H9 (cell line): Measurements from ENCODE around the gene C3orf62. TPM values are rescaled to one million over a fixed set of nuclear protein-coding genes. Genes with fewer than 3 reads are reported as not detected.
A peak's percentile ranks its signal among the peaks of the same experiment; 100 is the strongest.

Source experiments
- DNase-seq: peaks from one replicate; pipeline ENCODE4 v3.0.0-alpha.2; 2017
- H2AFZ ChIP-seq: one replicate; pipeline ENCODE4 v1.6.1; 2013; ENCODE audit warnings: mild to moderate bottlenecking, low read length, control low read depth, moderate library complexity
- H2AK5ac ChIP-seq: 2 replicates; pipeline ENCODE4 v1.6.1; 2013; ENCODE audit warnings: low read length, control low read depth, mixed read lengths; ENCODE audit not compliant: insufficient read length
- H2BK120ac ChIP-seq: one replicate; pipeline ENCODE4 v1.6.1; 2013; ENCODE audit warnings: low read depth, mild to moderate bottlenecking, low read length, control low read depth, inconsistent platforms; ENCODE audit not compliant: poor library complexity, severe bottlenecking
- H2BK12ac ChIP-seq: 2 replicates; pipeline ENCODE4 v1.6.1; 2013; ENCODE audit warnings: low read length, control low read depth, mixed read lengths, low read depth; ENCODE audit not compliant: insufficient read length
- H2BK15ac ChIP-seq: 2 replicates; pipeline ENCODE4 v1.6.1; 2013; ENCODE audit warnings: low read depth, low read length, control low read depth
- H2BK20ac ChIP-seq: one replicate; pipeline ENCODE4 v1.6.1; 2013; ENCODE audit warnings: low read depth, mild to moderate bottlenecking, low read length, control low read depth, inconsistent platforms; ENCODE audit not compliant: poor library complexity, severe bottlenecking
- H2BK5ac ChIP-seq: 2 replicates; pipeline ENCODE4 v1.6.1; 2013; ENCODE audit warnings: low read length, control low read depth, mixed read lengths; ENCODE audit not compliant: insufficient read length
- H3K14ac ChIP-seq: 2 replicates; pipeline ENCODE4 v1.6.1; 2013; ENCODE audit warnings: low read length, control low read depth; ENCODE audit not compliant: insufficient read depth
- H3K18ac ChIP-seq: 2 replicates; pipeline ENCODE4 v1.6.1; 2013; ENCODE audit warnings: low read depth, mild to moderate bottlenecking, mixed read lengths, low read length, control low read depth; ENCODE audit not compliant: insufficient read length
- H3K23ac ChIP-seq: 2 replicates; pipeline ENCODE4 v1.6.1; 2013; ENCODE audit warnings: low read length, control low read depth, mixed read lengths, low read depth; ENCODE audit not compliant: insufficient read length
- H3K23me2 ChIP-seq: 2 replicates; pipeline ENCODE4 v1.6.1; 2013; ENCODE audit warnings: low read depth, mild to moderate bottlenecking, mixed read lengths, low read length, control low read depth; ENCODE audit not compliant: insufficient read length, poor library complexity, severe bottlenecking
- H3K27ac ChIP-seq: 2 replicates; pipeline ENCODE4 v1.5.1; 2013; ENCODE audit warnings: low read length, control low read depth, mixed read lengths, low read depth; ENCODE audit not compliant: insufficient read length
- H3K27me3 ChIP-seq: 2 replicates; pipeline ENCODE4 v1.6.1; 2013; ENCODE audit warnings: low read length, control low read depth, inconsistent platforms; ENCODE audit not compliant: insufficient read depth
- H3K4ac ChIP-seq: 2 replicates; pipeline ENCODE4 v1.6.1; 2013; ENCODE audit warnings: low read depth, mild to moderate bottlenecking, control low read depth, inconsistent platforms, low read length, moderate library complexity
- H3K4me1 ChIP-seq: 2 replicates; pipeline ENCODE4 v1.6.1; 2013; ENCODE audit warnings: low read length, control low read depth, inconsistent platforms; ENCODE audit not compliant: insufficient read depth
- H3K4me2 ChIP-seq: 2 replicates; pipeline ENCODE4 v1.6.1; 2013; ENCODE audit warnings: low read length, control low read depth, mixed read lengths; ENCODE audit not compliant: insufficient read length, insufficient read depth
- H3K56ac ChIP-seq: 2 replicates; pipeline ENCODE4 v1.6.1; 2013; ENCODE audit warnings: low read depth, mild to moderate bottlenecking, mixed read lengths, low read length, control low read depth; ENCODE audit not compliant: insufficient read length
- H3K79me1 ChIP-seq: 2 replicates; pipeline ENCODE4 v1.6.1; 2013; ENCODE audit warnings: low read depth, mild to moderate bottlenecking, moderate library complexity, low read length, control low read depth, inconsistent platforms; ENCODE audit not compliant: insufficient read depth, poor library complexity, severe bottlenecking
- H3K79me2 ChIP-seq: 2 replicates; pipeline ENCODE4 v1.6.1; 2013; ENCODE audit warnings: low read length, control low read depth, inconsistent platforms; ENCODE audit not compliant: insufficient read depth
- H3K9ac ChIP-seq: 2 replicates; pipeline ENCODE4 v1.6.1; 2013; ENCODE audit warnings: low read length, control low read depth, mixed read lengths; ENCODE audit not compliant: insufficient read length; ENCODE audit errors: extremely low read depth
- H3K9me3 ChIP-seq: one replicate; pipeline ENCODE4 v1.6.1; 2013; ENCODE audit warnings: low read depth, low read length, inconsistent platforms; ENCODE audit not compliant: control insufficient read depth
- H3T11ph ChIP-seq: one replicate; pipeline ENCODE4 v1.6.1; 2013; ENCODE audit warnings: mild to moderate bottlenecking, low read length, control low read depth, inconsistent platforms
- H4K20me1 ChIP-seq: one replicate; pipeline ENCODE4 v1.6.1; 2013; ENCODE audit not compliant: control insufficient read depth, insufficient read length, insufficient read depth
- H4K5ac ChIP-seq: 2 replicates; pipeline ENCODE4 v1.6.1; 2013; ENCODE audit warnings: low read depth, mild to moderate bottlenecking, mixed read lengths, low read length, control low read depth; ENCODE audit not compliant: insufficient read length
- H4K8ac ChIP-seq: replicated peaks from 2 replicates; pipeline ENCODE4 v1.6.1; 2013; ENCODE audit warnings: low read length, control low read depth, mixed read lengths, low read depth; ENCODE audit not compliant: insufficient read length
- H4K91ac ChIP-seq: 2 replicates; pipeline ENCODE4 v1.6.1; 2013; ENCODE audit warnings: low read depth, mild to moderate bottlenecking, moderate library complexity, mixed read lengths, low read length, control low read depth; ENCODE audit not compliant: insufficient read length
- H3K27ac Mint-ChIP-seq, 3 experiments: 2 replicates in 2 of 3; 3 replicates in 1 of 3; pipeline ENCODE4 v1.8.0; 2020 to 2021; ENCODE audit warnings: mixed read lengths in 3 of 3, mild to moderate bottlenecking in 1 of 3, moderate library complexity in 1 of 3
- H3K27me3 Mint-ChIP-seq: 2 replicates; pipeline ENCODE4 v1.8.0; 2021; ENCODE audit warnings: low read depth, mild to moderate bottlenecking, moderate library complexity, mixed read lengths
- H3K36me3 Mint-ChIP-seq, 3 experiments: 2 replicates in 2 of 3; 3 replicates in 1 of 3; pipeline ENCODE4 v1.8.0; 2020 to 2021; ENCODE audit warnings: low read depth in 3 of 3, mixed read lengths in 3 of 3; ENCODE audit not compliant: insufficient read depth in 1 of 3
- H3K4me1 Mint-ChIP-seq, 2 experiments: 2 replicates each; pipeline ENCODE4 v1.8.0; 2020; ENCODE audit warnings: mixed read lengths in 2 of 2
- H3K4me3 Mint-ChIP-seq, 2 experiments: 2 replicates in 1 of 2; 3 replicates in 1 of 2; pipeline ENCODE4 v1.8.0; 2020 to 2021; ENCODE audit warnings: mild to moderate bottlenecking in 2 of 2, mixed read lengths in 2 of 2, moderate library complexity in 1 of 2
- H3K9me3 Mint-ChIP-seq, 2 experiments: 2 replicates in 1 of 2; 3 replicates in 1 of 2; pipeline ENCODE4 v1.8.0; 2020; ENCODE audit warnings: mild to moderate bottlenecking in 2 of 2, mixed read lengths in 2 of 2, moderate library complexity in 1 of 2
- WGBS: extraction: QIAGEN DNeasy Blood & Tissue Kit; methylation state at CpG from one replicate; pipeline ENCODE4 v1.1.7; 2013; ENCODE audit warnings: missing lambda C conversion rate, low lambda C conversion rate, mixed read lengths; ENCODE audit not compliant: insufficient read length; ENCODE audit errors: extremely low coverage; 5-methylcytosine and 5-hydroxymethylcytosine counted together
- total RNA-seq: library from RNA; stranded (reverse); gene quantifications from 2 replicates; pipeline ENCODE4 v1.2.1, GENCODE V29; 2021
- TF ChIP-seq, protein P1 (sequence below): fragments of 200-600 bp; sonication (generic); conservative IDR thresholded peaks from 3 replicates; pipeline ENCODE4 v1.8.0; 2021; ENCODE audit warnings: antibody characterized with exemption, mild to moderate bottlenecking

C3orf62 gene
- total RNA-seq, 1 experiment from 2014 or later = 4.5 TPM

DNA sequence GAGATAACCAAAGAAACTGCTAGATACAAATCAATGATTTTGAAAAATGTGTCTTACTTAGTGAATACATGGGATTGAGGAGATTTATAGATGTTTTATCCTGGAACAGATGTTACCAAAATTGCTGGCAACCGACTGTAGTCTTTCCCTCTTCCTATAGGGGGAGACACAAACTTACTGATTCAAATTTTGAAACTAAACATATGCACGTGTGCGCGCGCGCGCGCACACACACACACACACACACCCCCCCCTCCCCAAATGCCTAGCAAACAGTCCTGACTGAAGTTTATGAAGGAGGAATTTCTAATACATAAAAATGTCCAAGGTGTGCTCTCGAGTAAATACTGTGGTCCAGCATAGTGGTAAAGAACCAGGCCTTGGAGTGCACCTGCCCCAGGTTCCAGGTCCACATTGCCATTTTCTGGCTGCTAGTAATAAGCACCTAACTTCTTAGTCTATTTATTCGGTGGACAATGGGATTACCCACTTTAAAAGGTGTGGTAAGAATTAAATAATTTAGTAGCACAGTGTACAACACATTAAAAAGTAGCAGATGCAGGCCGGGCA, 18.5 kb upstream of the C3orf62 start:
- Histone ChIP-seq H3K79me2 (no peaks in the 10 kb centered on the region), H2BK5ac (no peak overlapping the region), H3K9ac (no peak overlapping the region), H4K8ac (no peak overlapping the region), H3K79me1 (no peaks in the 10 kb centered on the region), H2BK15ac (no peak overlapping the region), H2AFZ (no peak overlapping the region), H2BK120ac (no peak overlapping the region), H3T11ph (no peak overlapping the region), H3K4me1 (no peaks in the 10 kb centered on the region), H4K91ac (no peak overlapping the region), H3K14ac (no peak overlapping the region), H2BK20ac (no peak overlapping the region), H3K23ac (no peak overlapping the region), H3K27ac (no peak overlapping the region), H3K27me3 (no peaks in the 10 kb centered on the region), H2AK5ac (no peak overlapping the region), H3K9me3 (no peaks in the 10 kb centered on the region), H3K4me2 (no peak overlapping the region), H3K56ac (no peak overlapping the region), H4K20me1 (no peaks in the 10 kb centered on the region), H4K5ac (no peak overlapping the region), H3K23me2 (no peaks in the 10 kb centered on the region), H3K18ac (no peak overlapping the region), H3K4ac (no peak overlapping the region), H2BK12ac (no peak overlapping the region)
- H3K4me3 Mint-ChIP-seq = no peak overlapping the region
- H3K9me3 Mint-ChIP-seq = no peaks in the 10 kb centered on the region; a peak in 2 of 5 replicates
- H3K4me1 Mint-ChIP-seq = no peaks in the 10 kb centered on the region
- H3K27me3 Mint-ChIP-seq = no peaks in the 10 kb centered on the region
- WGBS = no CpG with 5 or more reads among the region's 11 CpGs
- no peak for DNase-seq
- no peak overlapping the region for H3K27ac Mint-ChIP-seq
- TF ChIP-seq, protein P1, sequence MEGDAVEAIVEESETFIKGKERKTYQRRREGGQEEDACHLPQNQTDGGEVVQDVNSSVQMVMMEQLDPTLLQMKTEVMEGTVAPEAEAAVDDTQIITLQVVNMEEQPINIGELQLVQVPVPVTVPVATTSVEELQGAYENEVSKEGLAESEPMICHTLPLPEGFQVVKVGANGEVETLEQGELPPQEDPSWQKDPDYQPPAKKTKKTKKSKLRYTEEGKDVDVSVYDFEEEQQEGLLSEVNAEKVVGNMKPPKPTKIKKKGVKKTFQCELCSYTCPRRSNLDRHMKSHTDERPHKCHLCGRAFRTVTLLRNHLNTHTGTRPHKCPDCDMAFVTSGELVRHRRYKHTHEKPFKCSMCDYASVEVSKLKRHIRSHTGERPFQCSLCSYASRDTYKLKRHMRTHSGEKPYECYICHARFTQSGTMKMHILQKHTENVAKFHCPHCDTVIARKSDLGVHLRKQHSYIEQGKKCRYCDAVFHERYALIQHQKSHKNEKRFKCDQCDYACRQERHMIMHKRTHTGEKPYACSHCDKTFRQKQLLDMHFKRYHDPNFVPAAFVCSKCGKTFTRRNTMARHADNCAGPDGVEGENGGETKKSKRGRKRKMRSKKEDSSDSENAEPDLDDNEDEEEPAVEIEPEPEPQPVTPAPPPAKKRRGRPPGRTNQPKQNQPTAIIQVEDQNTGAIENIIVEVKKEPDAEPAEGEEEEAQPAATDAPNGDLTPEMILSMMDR = peak; percentile 75
- peaks cover 33 to 75% (median 58%) of the 10 kb centered on the region in 3 experiments; a peak in 6 of 7 replicates for H3K36me3 Mint-ChIP-seq
